Measurements from ENCODE around the gene C6orf118.

C6orf118 gene

GRCh38 chr6:165268987-165269386 lies 40.4 kb downstream of the C6orf118 start:
- TF ChIP-seq FOXP2 (optimal IDR thresholded peaks at IDR 0.05; ENCODE audit: borderline replicate concordance, extremely low read depth, extremely low read length, insufficient read depth): no peak
- no peak for TF ChIP-seq REST (IDR thresholded peaks at IDR 0.05; ENCODE audit: insufficient read depth in 1 of 2, low read depth in 2 of 2, low read length in 2 of 2)
- no peak for TF ChIP-seq POLR2AphosphoS5 (IDR thresholded peaks at IDR 0.05; ENCODE audit: low read depth, low read length)
- TF ChIP-seq SIN3A (IDR thresholded peaks at IDR 0.05; ENCODE audit: borderline replicate concordance, insufficient read depth, low read length): no peak
- no peak for TF ChIP-seq TAF1 (IDR thresholded peaks at IDR 0.05; ENCODE audit: borderline replicate concordance, insufficient read depth, low read length)

GRCh38 chr6:165266621-165267020 lies 42.8 kb downstream of the C6orf118 start:
- TF ChIP-seq FOXP2 (optimal IDR thresholded peaks at IDR 0.05; ENCODE audit: borderline replicate concordance, extremely low read depth, extremely low read length, insufficient read depth) (no peak), SIN3A (IDR thresholded peaks at IDR 0.05; ENCODE audit: borderline replicate concordance, insufficient read depth, low read length) (no peak), REST (IDR thresholded peaks at IDR 0.05; ENCODE audit: insufficient read depth in 1 of 2, low read depth in 2 of 2, low read length in 2 of 2) (no peak), TAF1 (IDR thresholded peaks at IDR 0.05; ENCODE audit: borderline replicate concordance, insufficient read depth, low read length) (no peak), POLR2AphosphoS5 (IDR thresholded peaks at IDR 0.05; ENCODE audit: low read depth, low read length) (no peak)

GRCh38 chr6:165266191-165266590 lies 43.2 kb downstream of the C6orf118 start:
- no peak for TF ChIP-seq REST (IDR thresholded peaks at IDR 0.05; ENCODE audit: insufficient read depth in 1 of 2, low read depth in 2 of 2, low read length in 2 of 2)
- no peak for TF ChIP-seq SIN3A (IDR thresholded peaks at IDR 0.05; ENCODE audit: borderline replicate concordance, insufficient read depth, low read length)
- no peak for TF ChIP-seq POLR2AphosphoS5 (IDR thresholded peaks at IDR 0.05; ENCODE audit: low read depth, low read length)
- TF ChIP-seq TAF1 (IDR thresholded peaks at IDR 0.05; ENCODE audit: borderline replicate concordance, insufficient read depth, low read length): no peak
- TF ChIP-seq FOXP2 (optimal IDR thresholded peaks at IDR 0.05; ENCODE audit: borderline replicate concordance, extremely low read depth, extremely low read length, insufficient read depth): no peak

GRCh38 chr6:165260462-165260861 lies 48.9 kb downstream of the C6orf118 start:
- TF ChIP-seq TAF1 (IDR thresholded peaks at IDR 0.05; ENCODE audit: borderline replicate concordance, insufficient read depth, low read length): no peak
- TF ChIP-seq FOXP2 (optimal IDR thresholded peaks at IDR 0.05; ENCODE audit: borderline replicate concordance, extremely low read depth, extremely low read length, insufficient read depth): no peak

- TF ChIP-seq FOXP2 (optimal IDR thresholded peaks at IDR 0.05; ENCODE audit: borderline replicate concordance, extremely low read depth, extremely low read length, insufficient read depth): no peak
- no peak for TF ChIP-seq REST (IDR thresholded peaks at IDR 0.05; ENCODE audit: insufficient read depth in 1 of 2, low read depth in 2 of 2, low read length in 2 of 2)
- no peak for TF ChIP-seq POLR2AphosphoS5 (IDR thresholded peaks at IDR 0.05; ENCODE audit: low read depth, low read length)
- no peak for TF ChIP-seq SIN3A (IDR thresholded peaks at IDR 0.05; ENCODE audit: borderline replicate concordance, insufficient read depth, low read length)
- TF ChIP-seq TAF1 (IDR thresholded peaks at IDR 0.05; ENCODE audit: borderline replicate concordance, insufficient read depth, low read length): no peak
These were observed 59.6 kb downstream of the C6orf118 start for GRCh38 chr6:165249808-165250207.

Measured in PFSK-1 (cell line).